ENCODE results near the gene ANKRD33B.
"Not testable (repeated sequence)": the region's sequence is repeated elsewhere in the genome, so short reads cannot be mapped to it uniquely, and the experiment has no call there.

ANKRD33B gene

GRCh38 chr5:10660135-10660534, 96.3 kb downstream of the ANKRD33B start:
- no peak for DNase-seq (ENCODE audit: low read depth)
- H3K4me3 ChIP-seq (ENCODE audit: low read depth, low read length): no peak overlapping the region
- TF ChIP-seq CTCF (conservative IDR thresholded peaks at IDR 0.05; ENCODE audit: low read depth, low read length): no peak

DNA sequence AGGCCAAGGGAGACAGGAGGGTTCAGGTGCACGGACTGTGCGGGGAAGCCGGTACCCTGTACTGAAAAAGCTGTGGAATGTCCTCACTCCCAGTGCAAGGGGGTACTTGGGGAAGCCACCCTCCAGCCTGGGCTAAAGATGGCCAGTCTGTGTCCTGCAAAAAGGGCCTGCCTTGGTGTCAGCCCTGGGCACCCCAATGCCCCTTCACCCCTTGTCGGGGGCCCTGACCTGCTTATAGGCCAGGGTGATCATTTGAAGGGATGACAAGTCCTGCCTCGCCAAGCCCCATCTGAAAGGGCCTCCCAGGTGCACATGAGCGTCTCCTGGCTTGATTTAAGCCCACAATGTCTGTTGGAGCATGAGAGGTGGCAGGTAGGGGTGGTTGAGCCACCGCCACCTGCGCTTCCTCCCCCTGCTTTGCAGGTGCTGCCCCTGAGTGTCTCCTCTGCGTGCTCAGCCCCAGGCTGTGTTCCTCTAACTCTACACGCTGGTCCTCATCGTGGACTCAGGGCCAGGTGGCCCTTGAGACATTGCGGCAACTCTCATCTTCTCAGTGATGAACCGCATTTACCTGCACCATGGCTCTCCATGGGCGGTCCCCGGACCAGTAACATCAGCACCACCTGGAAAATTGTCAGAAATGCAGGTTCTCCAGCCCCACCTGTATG, 97.0 kb downstream of the ANKRD33B start:
- no peak for TF ChIP-seq CTCF (conservative IDR thresholded peaks at IDR 0.05; ENCODE audit: low read depth, low read length)
- H3K4me3 ChIP-seq (ENCODE audit: low read depth, low read length): no peak overlapping the region
- DNase-seq (ENCODE audit: low read depth): no peak

DNA sequence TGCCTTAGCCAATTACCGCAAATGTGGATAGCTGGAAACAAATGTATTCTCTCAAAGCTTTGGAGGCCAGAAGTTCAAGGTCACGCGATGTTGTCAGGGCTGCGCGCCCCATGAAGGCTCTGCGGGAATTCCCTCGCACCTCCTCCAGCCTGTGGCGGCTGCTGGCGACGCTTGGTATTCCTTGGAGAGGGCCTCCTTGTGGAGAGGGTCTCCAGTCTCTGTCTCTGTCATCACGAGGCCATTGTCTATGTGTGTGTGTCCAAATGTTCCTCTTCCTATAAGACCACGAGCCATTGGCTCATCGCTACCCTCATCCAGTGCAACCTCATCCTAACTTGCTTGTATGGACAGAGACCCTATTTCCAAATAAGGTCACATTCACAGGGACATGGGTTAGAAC, 97.5 kb downstream of the ANKRD33B start:
- DNase-seq (ENCODE audit: low read depth): no peak
- no peak for TF ChIP-seq CTCF (conservative IDR thresholded peaks at IDR 0.05; ENCODE audit: low read depth, low read length)

GRCh38 chr5:10662083-10662482, 98.2 kb downstream of the ANKRD33B start:
- no peak overlapping the region for H3K4me3 ChIP-seq (ENCODE audit: low read depth, low read length)
- no peak for TF ChIP-seq CTCF (conservative IDR thresholded peaks at IDR 0.05; ENCODE audit: low read depth, low read length)
- no peak for DNase-seq (ENCODE audit: low read depth)

More for the DNA sequence above, 97.5 kb downstream of the ANKRD33B start:
- no peak overlapping the region for H3K4me3 ChIP-seq (ENCODE audit: low read depth, low read length)

- DNase-seq (ENCODE audit: low read depth): no peak
- no peak overlapping the region for H3K4me3 ChIP-seq (ENCODE audit: low read depth, low read length)
- no peak for TF ChIP-seq CTCF (conservative IDR thresholded peaks at IDR 0.05; ENCODE audit: low read depth, low read length)
Measured at GRCh38 chr5:10662661-10663488, 99.0 kb downstream of the ANKRD33B start.

DNA sequence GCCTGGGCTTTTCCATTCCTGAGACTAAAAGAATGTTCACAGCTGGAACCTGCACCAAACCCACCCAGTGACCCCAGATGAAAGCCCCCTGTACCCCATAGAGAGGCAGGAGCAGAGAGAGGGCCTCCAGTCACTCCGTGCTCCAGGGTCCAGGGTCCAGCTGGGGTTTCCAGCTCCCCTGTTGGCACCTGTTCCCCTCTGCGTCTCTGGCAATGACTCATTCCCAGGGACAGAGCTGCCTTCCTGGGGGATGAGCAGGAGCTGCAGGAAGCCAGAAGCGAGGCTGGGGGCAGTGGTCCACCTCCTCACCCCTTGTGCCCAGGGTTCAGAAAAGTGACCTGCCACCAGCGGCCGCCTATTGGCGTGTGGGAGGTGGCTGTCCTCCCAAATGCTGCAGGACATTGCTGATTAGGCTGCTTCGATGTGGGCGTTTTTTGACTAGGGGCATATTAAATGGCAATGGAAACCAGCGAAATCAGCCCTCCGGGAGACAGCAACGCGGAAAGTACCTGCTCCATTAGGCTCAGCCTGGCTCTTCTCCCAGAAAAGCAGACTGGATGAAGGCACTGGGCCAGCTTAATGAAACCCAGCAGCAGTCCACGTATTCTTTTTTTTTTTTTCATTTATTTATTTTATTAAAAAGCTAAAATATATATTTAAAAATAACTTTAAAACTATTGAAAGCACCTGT, 99.8 kb downstream of the ANKRD33B start:
- no peak overlapping the region for H3K4me3 ChIP-seq (ENCODE audit: low read depth, low read length)
- DNase-seq (ENCODE audit: low read depth): peak; percentile 55
- no peak for TF ChIP-seq CTCF (conservative IDR thresholded peaks at IDR 0.05; ENCODE audit: low read depth, low read length)

DNA sequence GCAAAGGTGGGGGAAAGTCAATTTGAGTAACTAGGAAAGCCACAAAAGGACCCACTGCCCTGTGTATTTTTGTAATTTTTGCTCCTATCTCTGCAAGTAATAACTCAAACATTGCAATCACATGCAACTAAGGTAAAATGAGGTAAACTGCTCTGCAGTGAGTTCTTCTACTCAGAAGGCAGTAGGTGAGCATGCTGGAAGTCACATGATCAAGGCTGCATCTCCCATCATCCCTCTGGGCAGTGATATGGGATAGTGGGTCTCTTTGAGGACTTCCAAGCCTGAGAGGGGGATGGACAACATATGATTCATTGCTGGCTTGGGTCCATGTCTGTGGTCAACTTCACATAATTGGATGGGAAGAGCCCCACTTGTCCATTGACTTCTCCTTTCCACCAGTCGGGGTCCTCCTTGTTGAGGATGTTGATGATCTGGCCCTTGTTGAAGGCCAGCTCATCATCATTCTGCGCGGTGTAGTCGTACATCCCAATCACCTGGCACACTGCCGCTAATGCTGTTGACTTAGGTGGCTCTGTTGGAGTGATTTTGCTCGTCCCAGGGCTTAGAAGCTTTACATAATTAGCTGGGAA, 100.4 kb downstream of the ANKRD33B start:
- peak; percentile 39 for DNase-seq (ENCODE audit: low read depth)
- not testable (repeated sequence) for H3K4me3 ChIP-seq (ENCODE audit: low read depth, low read length)
